KMS-11 (cell line): ENCODE results near the gene QSER1.
"Not testable (repeated sequence)": the region's sequence is repeated elsewhere in the genome, so short reads cannot be mapped to it uniquely, and the experiment has no call there.

Experiments
- H2AFZ ChIP-seq: fragments of 200-600 bp; sonication (generic); 2 replicates; pipeline ENCODE4 v1.6.1; 2016; ENCODE audit warnings: antibody characterized with exemption, mixed run types, low read depth
- H3K27ac ChIP-seq: fragments of 200-600 bp; sonication (generic); 2 replicates; pipeline ENCODE4 v1.6.1; 2016; ENCODE audit warnings: mild to moderate bottlenecking, mixed run types
- H3K27me3 ChIP-seq: fragments of 200-600 bp; sonication (generic); 2 replicates; pipeline ENCODE4 v1.6.1; 2017; ENCODE audit warnings: mild to moderate bottlenecking, low read depth, mixed run types, moderate library complexity; ENCODE audit not compliant: insufficient read depth
- H3K36me3 ChIP-seq: fragments of 200-600 bp; sonication (generic); 2 replicates; pipeline ENCODE4 v1.6.1; 2017; ENCODE audit warnings: mild to moderate bottlenecking, mixed run types; ENCODE audit not compliant: insufficient read depth
- H3K4me1 ChIP-seq: fragments of 200-600 bp; sonication (generic); 2 replicates; pipeline ENCODE4 v1.6.1; 2016; ENCODE audit warnings: mild to moderate bottlenecking, low read depth, mixed run types; ENCODE audit not compliant: poor library complexity, severe bottlenecking
- H3K4me2 ChIP-seq: fragments of 200-600 bp; sonication (generic); 2 replicates; pipeline ENCODE4 v1.7.0; 2016; ENCODE audit warnings: mild to moderate bottlenecking, mixed run types
- H3K4me3 ChIP-seq: fragments of 200-600 bp; sonication (generic); IDR thresholded peaks from 2 replicates; pipeline ENCODE4 v1.6.1; 2017; ENCODE audit warnings: low read depth, low read length, mixed read lengths; ENCODE audit not compliant: insufficient read depth
- H3K79me2 ChIP-seq: fragments of 200-600 bp; sonication (generic); 2 replicates; pipeline ENCODE4 v1.6.1; 2016; ENCODE audit warnings: low read depth, mixed run types; ENCODE audit not compliant: insufficient read depth
- H3K9ac ChIP-seq: fragments of 200-600 bp; sonication (generic); 2 replicates; pipeline ENCODE4 v1.6.1; 2016; ENCODE audit warnings: mild to moderate bottlenecking, mixed run types
- H4K20me1 ChIP-seq: fragments of 200-600 bp; sonication (generic); 2 replicates; pipeline ENCODE4 v1.6.1; 2016; ENCODE audit warnings: mild to moderate bottlenecking, mixed run types; ENCODE audit not compliant: insufficient read depth
- CTCF ChIP-seq: fragments of 200-600 bp; sonication (generic); conservative IDR thresholded peaks from 2 replicates; pipeline ENCODE4 v1.6.1; 2017; ENCODE audit warnings: low read depth, mild to moderate bottlenecking, antibody characterized with exemption, low read length, moderate library complexity, mixed read lengths

The QSER1 gene

GRCh38 chr11:32931606-32932005 is 39.0 kb downstream of the QSER1 start:
- H2AFZ ChIP-seq = no peak overlapping the region
- H3K36me3 ChIP-seq = peaks cover 6% of the 10 kb centered on the region; the same call in 1 of the 2 replicates
- no peak overlapping the region for H3K4me3 ChIP-seq
- no peak overlapping the region for H3K9ac ChIP-seq
- TF ChIP-seq CTCF = no peak
- H3K27me3 ChIP-seq = no peaks in the 10 kb centered on the region
- peaks cover 21% of the 10 kb centered on the region for H3K4me1 ChIP-seq
- H3K79me2 ChIP-seq = no peaks in the 10 kb centered on the region
- no peak overlapping the region for H3K4me2 ChIP-seq
- no peak overlapping the region for H3K27ac ChIP-seq
- no peaks in the 10 kb centered on the region for H4K20me1 ChIP-seq

GRCh38 chr11:32932196-32932595 is 39.6 kb downstream of the QSER1 start:
- no peak overlapping the region for H2AFZ ChIP-seq
- no peak overlapping the region for H3K9ac ChIP-seq
- no peak overlapping the region for H3K4me3 ChIP-seq
- no peaks in the 10 kb centered on the region for H4K20me1 ChIP-seq
- no peaks in the 10 kb centered on the region for H3K27me3 ChIP-seq
- no peak overlapping the region for H3K4me2 ChIP-seq
- no peaks in the 10 kb centered on the region for H3K79me2 ChIP-seq
- peaks cover 21% of the 10 kb centered on the region for H3K4me1 ChIP-seq
- H3K36me3 ChIP-seq = peaks cover 6% of the 10 kb centered on the region; the same call in 1 of the 2 replicates
- TF ChIP-seq CTCF = no peak
- H3K27ac ChIP-seq = no peak overlapping the region

GRCh38 chr11:32935462-32936029 is 42.9 kb downstream of the QSER1 start:
- peaks cover 6% of the 10 kb centered on the region; the same call in 1 of the 2 replicates for H3K36me3 ChIP-seq
- TF ChIP-seq CTCF = no peak
- peaks cover 23% of the 10 kb centered on the region for H3K4me1 ChIP-seq
- H3K27me3 ChIP-seq = no peaks in the 10 kb centered on the region
- no peak overlapping the region for H2AFZ ChIP-seq
- no peaks in the 10 kb centered on the region for H4K20me1 ChIP-seq
- no peaks in the 10 kb centered on the region for H3K79me2 ChIP-seq
- H3K27ac ChIP-seq = no peak overlapping the region
- no peak overlapping the region for H3K4me3 ChIP-seq
- no peak overlapping the region for H3K4me2 ChIP-seq
- no peak overlapping the region for H3K9ac ChIP-seq

GRCh38 chr11:32936178-32936577 is 43.6 kb downstream of the QSER1 start:
- H3K9ac ChIP-seq, H3K36me3 ChIP-seq, H3K79me2 ChIP-seq, H3K4me3 ChIP-seq, H3K27ac ChIP-seq, H3K27me3 ChIP-seq, H4K20me1 ChIP-seq, H3K4me2 ChIP-seq, H2AFZ ChIP-seq: not testable (repeated sequence)
- peaks cover 27% of the 10 kb centered on the region for H3K4me1 ChIP-seq

GRCh38 chr11:32937283-32937682 is 44.7 kb downstream of the QSER1 start:
- H3K79me2 ChIP-seq, H3K4me3 ChIP-seq, H2AFZ ChIP-seq, H3K4me2 ChIP-seq, H3K9ac ChIP-seq, H4K20me1 ChIP-seq, H3K27ac ChIP-seq, H3K27me3 ChIP-seq, H3K36me3 ChIP-seq: not testable (repeated sequence)
- peaks cover 27% of the 10 kb centered on the region for H3K4me1 ChIP-seq
